ENCODE results near the gene OR56A5.

OR56A5 gene

GRCh38 chr11:5994791-5995190 is 26.5 kb upstream of the OR56A5 start:
- in situ Hi-C loops (cut with MboI; ENCODE audit: low sequenced_read_pairs, unreplicated experiment), result no loop called here
- TF ChIP-seq, protein P1, sequence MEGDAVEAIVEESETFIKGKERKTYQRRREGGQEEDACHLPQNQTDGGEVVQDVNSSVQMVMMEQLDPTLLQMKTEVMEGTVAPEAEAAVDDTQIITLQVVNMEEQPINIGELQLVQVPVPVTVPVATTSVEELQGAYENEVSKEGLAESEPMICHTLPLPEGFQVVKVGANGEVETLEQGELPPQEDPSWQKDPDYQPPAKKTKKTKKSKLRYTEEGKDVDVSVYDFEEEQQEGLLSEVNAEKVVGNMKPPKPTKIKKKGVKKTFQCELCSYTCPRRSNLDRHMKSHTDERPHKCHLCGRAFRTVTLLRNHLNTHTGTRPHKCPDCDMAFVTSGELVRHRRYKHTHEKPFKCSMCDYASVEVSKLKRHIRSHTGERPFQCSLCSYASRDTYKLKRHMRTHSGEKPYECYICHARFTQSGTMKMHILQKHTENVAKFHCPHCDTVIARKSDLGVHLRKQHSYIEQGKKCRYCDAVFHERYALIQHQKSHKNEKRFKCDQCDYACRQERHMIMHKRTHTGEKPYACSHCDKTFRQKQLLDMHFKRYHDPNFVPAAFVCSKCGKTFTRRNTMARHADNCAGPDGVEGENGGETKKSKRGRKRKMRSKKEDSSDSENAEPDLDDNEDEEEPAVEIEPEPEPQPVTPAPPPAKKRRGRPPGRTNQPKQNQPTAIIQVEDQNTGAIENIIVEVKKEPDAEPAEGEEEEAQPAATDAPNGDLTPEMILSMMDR (IDR thresholded peaks at IDR 0.05; ENCODE audit: borderline replicate concordance, control extremely low read depth, extremely low read depth, insufficient read depth, missing control alignments), result no peak
- no peak for DNase-seq (ENCODE audit: low spot score)

GRCh38 chr11:5992604-5993251 is 24.4 kb upstream of the OR56A5 start:
- DNase-seq (ENCODE audit: low spot score), result peak; percentile 39
- TF ChIP-seq, protein P1 (IDR thresholded peaks at IDR 0.05; ENCODE audit: borderline replicate concordance, control extremely low read depth, extremely low read depth, insufficient read depth, missing control alignments), result peak; percentile 27
- in situ Hi-C loops (cut with MboI; ENCODE audit: low sequenced_read_pairs, unreplicated experiment), result no loop called here

- TF ChIP-seq, protein P1 (IDR thresholded peaks at IDR 0.05; ENCODE audit: borderline replicate concordance, control extremely low read depth, extremely low read depth, insufficient read depth, missing control alignments), result no peak
- DNase-seq (ENCODE audit: low spot score), result no peak
- in situ Hi-C loops (cut with MboI; ENCODE audit: low sequenced_read_pairs, unreplicated experiment), result no loop called here
Measured at GRCh38 chr11:5992150-5992549, 23.9 kb upstream of the OR56A5 start.

- TF ChIP-seq, protein P1 (IDR thresholded peaks at IDR 0.05; ENCODE audit: borderline replicate concordance, control extremely low read depth, extremely low read depth, insufficient read depth, missing control alignments), result no peak
- DNase-seq (ENCODE audit: low spot score), result no peak
- in situ Hi-C loops (cut with MboI; ENCODE audit: low sequenced_read_pairs, unreplicated experiment), result no loop called here
Measured at GRCh38 chr11:5989203-5989602, 20.9 kb upstream of the OR56A5 start.

- DNase-seq (ENCODE audit: low spot score), result no peak
- in situ Hi-C loops (cut with MboI; ENCODE audit: low sequenced_read_pairs, unreplicated experiment), result no loop called here
- TF ChIP-seq, protein P1 (IDR thresholded peaks at IDR 0.05; ENCODE audit: borderline replicate concordance, control extremely low read depth, extremely low read depth, insufficient read depth, missing control alignments), result no peak
Measured at GRCh38 chr11:5986885-5987284, 18.6 kb upstream of the OR56A5 start, which contains the start of gene OR52L1. OR52L1 (minus strand) TSS chr11:5986985; CDS start chr11:5986930, 55 bp downstream.

GRCh38 chr11:5983443-5983842 is 15.1 kb upstream of the OR56A5 start:
- no peak for DNase-seq (ENCODE audit: low spot score)
- TF ChIP-seq, protein P1 (IDR thresholded peaks at IDR 0.05; ENCODE audit: borderline replicate concordance, control extremely low read depth, extremely low read depth, insufficient read depth, missing control alignments), result no peak
- in situ Hi-C loops (cut with MboI; ENCODE audit: low sequenced_read_pairs, unreplicated experiment), result no loop called here

All from GM13976 (cell line).